Measurements from ENCODE around the gene RPIA.
"Not testable (repeated sequence)": the region's sequence is repeated elsewhere in the genome, so short reads cannot be mapped to it uniquely, and the experiment has no call there.

RPIA gene

DNA sequence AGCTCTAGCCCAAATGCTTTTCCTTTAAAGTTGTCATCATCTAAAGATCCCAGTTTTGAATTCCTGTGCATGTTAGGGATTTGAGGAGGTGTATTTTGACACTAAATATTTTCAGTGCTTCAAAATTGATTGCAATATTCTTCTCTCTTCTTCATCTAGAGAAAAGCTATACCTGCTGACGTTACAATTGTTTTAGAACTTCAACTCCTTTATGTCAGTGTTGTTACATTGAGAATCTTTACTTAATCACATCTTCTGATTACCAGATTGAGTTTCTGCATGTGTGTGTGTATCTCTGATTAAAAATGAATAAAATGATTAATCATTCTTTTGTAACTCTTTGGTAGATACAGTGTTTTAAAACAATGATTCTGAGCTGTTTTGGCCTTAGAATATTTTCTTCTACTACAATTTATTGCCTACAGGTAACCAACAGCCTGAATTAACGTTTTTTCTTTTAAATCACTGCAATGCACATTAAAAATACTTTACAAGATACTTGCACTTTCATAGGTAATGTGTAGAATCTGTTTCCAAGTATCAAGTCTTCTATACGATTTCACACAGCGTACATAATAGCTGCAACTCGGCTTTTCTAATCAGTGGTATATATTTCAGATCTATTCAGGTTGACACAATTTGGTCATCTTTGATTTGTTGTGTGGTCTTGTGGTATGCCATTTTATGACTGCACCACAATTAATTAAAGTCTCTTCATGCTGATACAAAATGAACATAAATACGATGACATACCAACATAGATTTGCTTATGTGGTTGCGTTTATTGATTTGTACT is 82.0 kb downstream of the RPIA start:
- DNase-seq (ENCODE audit: low read depth in 2 of 2), result not testable (repeated sequence)

GRCh38 chr2:88789213-88789612 is 97.7 kb downstream of the RPIA start:
- DNase-seq (ENCODE audit: low read depth in 2 of 2), result not testable (repeated sequence)

DNA sequence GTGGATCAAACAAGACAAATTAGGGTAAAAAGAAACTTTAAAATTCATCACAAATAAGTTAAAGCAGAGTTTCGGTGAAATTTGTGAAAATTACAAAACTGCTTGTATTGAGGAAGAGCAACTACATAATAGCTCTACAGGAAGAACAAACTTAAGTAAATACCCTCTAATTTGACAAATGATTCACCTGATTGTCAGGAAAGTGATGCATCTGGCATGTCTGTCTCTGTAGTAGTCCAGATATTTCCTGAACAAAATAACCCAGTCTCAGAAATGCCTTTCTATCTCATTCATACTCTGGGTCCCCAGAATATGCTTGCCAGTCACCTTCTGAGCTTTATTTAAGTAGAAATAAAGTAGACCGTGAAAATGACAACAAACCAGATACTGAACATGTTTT is 104.5 kb downstream of the RPIA start:
- DNase-seq (ENCODE audit: low read depth in 2 of 2), result not testable (repeated sequence)

DNA sequence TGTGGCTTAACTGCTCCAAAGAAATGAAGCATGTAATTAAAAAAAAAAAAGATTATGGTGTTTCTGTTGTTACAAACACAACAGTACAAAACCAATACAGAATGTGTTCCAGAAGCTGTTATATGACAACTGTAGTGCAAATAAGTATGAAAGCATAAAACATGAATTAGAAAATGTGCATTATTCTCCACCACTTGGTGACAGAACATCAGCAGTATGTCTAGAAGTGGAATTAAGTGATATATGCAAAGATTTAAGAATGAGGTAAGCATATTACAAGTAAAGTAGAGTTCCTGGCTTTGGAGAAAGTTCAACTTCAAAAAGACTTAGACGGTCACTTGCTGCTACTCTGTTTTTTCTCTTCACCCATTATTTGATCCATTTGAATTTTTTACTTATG is 105.0 kb downstream of the RPIA start:
- DNase-seq (ENCODE audit: low read depth in 2 of 2), result not testable (repeated sequence)

- not testable (repeated sequence) for DNase-seq (ENCODE audit: low read depth in 2 of 2)
Measured at GRCh38 chr2:88797164-88797563, 105.7 kb downstream of the RPIA start.

Measured in stimulated activated CD4-positive, alpha-beta T cell treated with anti-CD3 and anti-CD28 coated beads, Interleukin-1b, Interleukin-23, amount 100 ng/mL, for 4 hours (primary cell).